Esophagus muscularis mucosa (tissue), 4 donors: ENCODE measurements around the gene RGS19. TPM values are rescaled to one million over a fixed set of nuclear protein-coding genes. Genes with fewer than 3 reads are reported as not detected.

Experiments used
- DNase-seq: peaks from one replicate; pipeline ENCODE4 v3.0.0-alpha.2; 2017; ENCODE audit errors: extremely low spot score
- H3K27ac ChIP-seq, 4 donors: fragments of 200-600 bp; sonication (generic); replicated peaks in 1 of 4; 1 replicate in 3 of 4; 2 replicates in 1 of 4; pipeline ENCODE4 v1.5.1; 2016 to 2019; ENCODE audit warnings: mild to moderate bottlenecking in 1 of 4
- H3K27me3 ChIP-seq, 4 donors: fragments of 200-600 bp; sonication (generic); one replicate each; pipeline versions ENCODE4 v1.5.1 to v1.6.0; 2016 to 2019
- H3K36me3 ChIP-seq, 4 donors: fragments of 200-600 bp; sonication (generic); one replicate each; pipeline ENCODE4 v1.5.1; 2016 to 2019
- H3K4me1 ChIP-seq, 4 donors: fragments of 200-600 bp; sonication (generic); one replicate each; pipeline ENCODE4 v1.5.1; 2016 to 2019
- H3K4me3 ChIP-seq, 4 donors: fragments of 200-600 bp; sonication (generic); 1 replicate in 2 of 4; 2 replicates in 2 of 4; pipeline ENCODE4 v1.5.1; 2016 to 2019; ENCODE audit warnings: mild to moderate bottlenecking in 4 of 4, moderate library complexity in 1 of 4
- H3K9me3 ChIP-seq, 4 donors: fragments of 200-600 bp; sonication (generic); 1 replicate in 3 of 4; 2 replicates in 1 of 4; pipeline ENCODE4 v1.5.1; 2016 to 2019
- EP300 ChIP-seq: sonication (generic); formaldehyde crosslinking; IDR thresholded peaks from one replicate; pipeline ENCODE4 v1.6.1; 2017; ENCODE audit warnings: antibody characterized with exemption
- POLR2A ChIP-seq: fragments of 450-650 bp; IDR thresholded peaks from one replicate; pipeline ENCODE4 v1.6.1; 2017; ENCODE audit warnings: antibody characterized with exemption, moderate library complexity, mild to moderate bottlenecking, low read depth
- POLR2AphosphoS5 ChIP-seq, 2 donors: sonication (generic); formaldehyde crosslinking; IDR thresholded peaks; one replicate each; pipeline ENCODE4 v1.6.1; 2017; ENCODE audit warnings: antibody characterized with exemption in 2 of 2
- WGBS: methylation state at CpG from one replicate; pipeline ENCODE4 v1.1.5; 2018; 5-methylcytosine and 5-hydroxymethylcytosine counted together
- intact Hi-C: fragments of 100-400 bp; cut with DNase I; formaldehyde crosslinking; loops from one replicate; pipeline ENCODE4 v1.15.1; 2023
- total RNA-seq, 4 donors: library from RNA; depleted of rRNA; stranded (reverse); fragments of >200 nt; gene quantifications; one replicate each; pipeline versions ENCODE4 v1.1.0 to v1.2.1, GENCODE V29; 2016
- TF ChIP-seq, protein P1 (sequence below), 3 experiments: fragments of 200-600 bp in 2 of 3; fragments of 450-650 bp in 1 of 3; sonication (generic) in 2 of 3; IDR thresholded peaks; one replicate each; pipeline ENCODE4 v1.5.1; 2017 to 2019; ENCODE audit warnings: antibody characterized with exemption in 3 of 3, mild to moderate bottlenecking in 2 of 3, moderate library complexity in 1 of 3

RGS19 gene
- total RNA-seq, 4 donors from 2014 or later = 11.4 to 17.7 (median 12.7) TPM

DNA sequence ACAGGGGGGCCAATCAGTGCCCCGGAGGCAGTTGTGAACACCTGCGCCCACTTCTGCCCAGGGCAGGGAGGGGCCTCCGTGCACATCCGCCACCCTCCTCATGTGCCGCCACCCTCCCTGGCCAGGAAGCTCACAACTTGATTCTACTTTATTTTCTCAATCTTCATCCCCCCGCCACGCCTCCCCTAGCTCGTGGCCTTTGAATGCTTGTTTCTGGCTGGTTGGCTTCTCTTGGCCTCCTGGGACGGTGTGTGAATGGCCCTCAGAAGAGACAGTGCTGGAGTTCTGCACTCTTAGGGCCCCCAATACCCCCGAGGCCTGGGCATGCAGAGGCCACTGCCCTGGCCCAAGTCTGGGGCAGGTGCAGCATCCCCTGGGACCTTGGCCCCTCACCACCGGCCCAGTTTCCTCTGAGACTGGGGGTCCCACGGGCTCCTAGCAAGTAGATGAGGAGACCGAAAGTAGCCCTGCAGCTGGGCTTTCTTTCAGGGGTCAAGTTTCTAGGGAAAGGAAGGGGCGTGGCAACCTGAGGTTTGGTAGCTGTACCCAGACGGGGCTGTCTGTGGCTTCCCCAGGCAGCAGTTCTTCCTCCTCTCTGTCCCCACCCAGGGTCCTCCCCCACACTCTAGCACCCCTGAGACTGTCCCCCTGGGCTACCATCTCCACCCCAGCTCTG is 1.3 kb downstream of the RGS19 start:
- H3K9me3 ChIP-seq = no peaks in the 10 kb centered on the region
- H3K4me1 ChIP-seq = peaks cover 27 to 43% (median 30%) of the 10 kb centered on the region in 4 donors
- TF ChIP-seq EP300 (no peak), POLR2A (no peak), POLR2AphosphoS5 (IDR thresholded peaks at IDR 0.05) (no peak)
- TF ChIP-seq, protein P1, sequence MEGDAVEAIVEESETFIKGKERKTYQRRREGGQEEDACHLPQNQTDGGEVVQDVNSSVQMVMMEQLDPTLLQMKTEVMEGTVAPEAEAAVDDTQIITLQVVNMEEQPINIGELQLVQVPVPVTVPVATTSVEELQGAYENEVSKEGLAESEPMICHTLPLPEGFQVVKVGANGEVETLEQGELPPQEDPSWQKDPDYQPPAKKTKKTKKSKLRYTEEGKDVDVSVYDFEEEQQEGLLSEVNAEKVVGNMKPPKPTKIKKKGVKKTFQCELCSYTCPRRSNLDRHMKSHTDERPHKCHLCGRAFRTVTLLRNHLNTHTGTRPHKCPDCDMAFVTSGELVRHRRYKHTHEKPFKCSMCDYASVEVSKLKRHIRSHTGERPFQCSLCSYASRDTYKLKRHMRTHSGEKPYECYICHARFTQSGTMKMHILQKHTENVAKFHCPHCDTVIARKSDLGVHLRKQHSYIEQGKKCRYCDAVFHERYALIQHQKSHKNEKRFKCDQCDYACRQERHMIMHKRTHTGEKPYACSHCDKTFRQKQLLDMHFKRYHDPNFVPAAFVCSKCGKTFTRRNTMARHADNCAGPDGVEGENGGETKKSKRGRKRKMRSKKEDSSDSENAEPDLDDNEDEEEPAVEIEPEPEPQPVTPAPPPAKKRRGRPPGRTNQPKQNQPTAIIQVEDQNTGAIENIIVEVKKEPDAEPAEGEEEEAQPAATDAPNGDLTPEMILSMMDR (IDR thresholded peaks at IDR 0.05) = no peak
- peaks cover 0 to 10% (median 0%) of the 10 kb centered on the region in 4 donors for H3K27me3 ChIP-seq
- intact Hi-C loops = no loop called here
- WGBS = 52% methylated on average over 9 of the region's 15 CpGs
- no peak overlapping the region for H3K27ac ChIP-seq
- H3K4me3 ChIP-seq = peak overlapping the region; percentile 67 to 86 (median 76)
- no peak for DNase-seq
- peaks cover 0 to 19% (median 17%) of the 10 kb centered on the region in 4 donors for H3K36me3 ChIP-seq

DNA sequence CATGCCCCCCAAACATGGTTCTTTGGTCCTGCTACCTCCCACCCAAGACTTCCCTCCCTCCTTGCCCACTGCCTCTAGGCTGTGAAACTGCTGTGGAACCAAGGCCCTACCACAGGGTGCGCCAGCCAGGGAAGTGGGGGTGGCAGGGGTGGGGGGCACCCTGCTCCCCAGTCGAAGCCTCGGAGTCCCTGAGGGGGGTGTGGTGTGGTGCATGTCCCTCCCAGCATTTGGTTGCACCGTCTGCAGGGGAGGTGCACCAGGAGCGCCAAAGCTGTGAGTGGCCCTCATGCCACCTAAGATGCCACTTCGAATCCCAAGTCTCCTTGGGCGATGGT is 1.8 kb downstream of the RGS19 start:
- Histone ChIP-seq H3K9me3 (no peaks in the 10 kb centered on the region), H3K4me1 (peaks cover 26 to 39% (median 27%) of the 10 kb centered on the region in 4 donors), H3K27ac (no peak overlapping the region), H3K27me3 (peaks cover 0 to 5% (median 0%) of the 10 kb centered on the region in 4 donors), H3K4me3 (peak overlapping the region; percentile 67 to 86 (median 76)), H3K36me3 (peaks cover 5 to 24% (median 22%) of the 10 kb centered on the region in 4 donors)
- no peak for TF ChIP-seq EP300
- TF ChIP-seq, protein P1 (IDR thresholded peaks at IDR 0.05) = no peak
- no peak for TF ChIP-seq POLR2AphosphoS5 (IDR thresholded peaks at IDR 0.05)
- no peak for TF ChIP-seq POLR2A
- no peak for DNase-seq
- no CpG with 5 or more reads among the region's 7 CpGs for WGBS
- intact Hi-C loops = no loop called here

DNA sequence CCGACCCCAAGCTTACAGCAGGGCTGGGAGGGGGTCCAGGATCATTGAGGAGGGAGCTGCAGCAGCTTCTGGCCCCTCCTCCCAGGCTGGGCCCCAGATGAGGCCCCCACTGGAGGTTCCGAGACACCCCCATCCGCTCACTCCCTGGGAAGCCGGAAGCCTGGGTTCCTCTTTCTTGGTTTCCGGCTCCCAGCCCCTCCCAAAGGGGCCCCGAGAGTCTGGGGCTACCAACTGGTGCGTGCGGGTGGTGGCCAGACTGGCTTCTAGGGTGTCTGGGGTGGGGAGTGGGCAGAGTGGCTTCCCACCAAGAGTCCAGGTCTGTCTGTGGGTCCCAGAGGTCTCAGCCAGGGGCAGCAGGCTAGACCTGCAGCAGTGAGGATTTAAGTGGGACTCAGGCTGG is 2.2 kb downstream of the RGS19 start:
- WGBS = no CpG with 5 or more reads among the region's 8 CpGs
- no peak for TF ChIP-seq POLR2A
- no peak for TF ChIP-seq POLR2AphosphoS5 (IDR thresholded peaks at IDR 0.05)
- TF ChIP-seq EP300 = no peak
- TF ChIP-seq, protein P1 (IDR thresholded peaks at IDR 0.05) = no peak
- Histone ChIP-seq H3K4me3 (peak overlapping the region; percentile 67 to 86 (median 76)), H3K9me3 (no peaks in the 10 kb centered on the region), H3K4me1 (peaks cover 26 to 35% (median 26%) of the 10 kb centered on the region in 4 donors), H3K27me3 (peaks cover 0 to 1% (median 0%) of the 10 kb centered on the region in 4 donors), H3K27ac (no peak overlapping the region), H3K36me3 (peaks cover 6 to 28% (median 26%) of the 10 kb centered on the region in 4 donors)
- intact Hi-C loops = no loop called here
- no peak for DNase-seq

DNA sequence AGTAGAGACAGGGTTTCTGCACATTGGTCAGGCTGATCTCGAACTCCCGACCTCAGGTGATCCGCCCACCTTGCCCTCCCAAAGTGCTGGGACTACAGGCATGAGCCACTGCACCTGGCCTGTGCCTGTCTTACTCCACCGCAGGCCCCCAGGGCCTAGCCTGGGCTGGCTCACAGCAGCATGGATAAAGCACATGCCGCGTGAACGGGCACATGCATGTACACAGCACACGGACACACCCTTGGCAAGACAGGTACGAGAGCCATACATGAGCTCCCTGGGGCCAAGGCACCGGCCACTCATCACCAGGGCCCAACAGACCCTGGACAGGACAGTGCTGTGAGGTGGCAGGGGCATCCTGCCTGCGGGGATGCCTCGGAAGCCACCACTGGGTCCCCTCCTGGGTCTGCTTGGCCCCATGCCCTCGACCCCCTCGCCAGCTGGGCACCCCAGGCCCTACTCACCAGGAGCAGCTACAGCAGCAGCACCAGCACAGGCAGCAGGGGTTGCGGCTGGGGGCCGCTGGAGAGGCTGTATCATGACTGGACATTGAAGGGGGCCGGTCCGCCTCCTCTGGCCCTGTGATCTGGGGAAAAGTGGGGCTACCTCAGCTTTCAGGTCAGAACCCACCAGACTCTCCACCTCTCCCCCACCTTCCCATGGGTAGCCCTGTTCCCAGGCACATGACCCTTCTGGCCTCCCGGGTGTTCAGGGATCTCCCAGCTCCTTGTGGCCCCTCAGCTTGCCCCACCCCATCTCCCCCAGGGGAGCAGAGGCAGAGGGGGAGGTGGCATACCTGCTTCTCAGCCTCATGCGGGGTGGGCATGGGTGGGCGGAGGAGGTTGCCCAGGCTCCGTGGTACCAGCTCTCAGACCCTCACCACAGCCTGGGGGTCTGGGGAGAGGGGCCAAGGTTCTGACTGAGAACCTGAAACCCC is 3.0 kb downstream of the RGS19 start:
- Histone ChIP-seq H3K4me1 (peaks cover 26 to 33% (median 26%) of the 10 kb centered on the region in 4 donors), H3K9me3 (no peaks in the 10 kb centered on the region), H3K36me3 (peaks cover 6 to 36% (median 33%) of the 10 kb centered on the region in 4 donors), H3K27ac (no peak overlapping the region), H3K4me3 (peak overlapping the region; percentile 67 to 86 (median 76)), H3K27me3 (no peaks in the 10 kb centered on the region)
- WGBS = 92% methylated on average over 7 of the region's 22 CpGs
- no peak for DNase-seq
- TF ChIP-seq POLR2AphosphoS5 (IDR thresholded peaks at IDR 0.05) = no peak
- TF ChIP-seq EP300 = no peak
- no peak for TF ChIP-seq POLR2A
- TF ChIP-seq, protein P1 (IDR thresholded peaks at IDR 0.05) = no peak
- intact Hi-C loops = no loop called here
